ENCODE results near the gene CDKAL1. TPM values are rescaled to one million over a fixed set of nuclear protein-coding genes. Genes with fewer than 3 reads are reported as not detected.
A peak's percentile ranks its signal among the peaks of the same experiment; 100 is the strongest.

CDKAL1 gene
- total and polyA plus RNA-seq, 2 of the 13 experiments (the other 11 are each of a cell fraction or from before 2014, with no cell fraction given), result 9.5 to 27.7 TPM

GRCh38 chr6:20534295-20535262 is at the start of gene CDKAL1 (continued):
- peak; percentile 83; the same call in 1 of the 2 replicates for TF ChIP-seq EHMT2 (IDR thresholded peaks at IDR 0.05; ENCODE audit: borderline replicate concordance, low read depth, low read length)
- TF ChIP-seq SOX6 (IDR thresholded peaks at IDR 0.05), result no peak
- TF ChIP-seq SOX6 (CRISPR knock-in tag; IDR thresholded peaks at IDR 0.05), result peak; percentile 59
- TF ChIP-seq MED1 (CRISPR knock-in tag; IDR thresholded peaks at IDR 0.05), result peak; percentile 65
- TF ChIP-seq PPARG (CRISPR knock-in tag; conservative IDR thresholded peaks at IDR 0.05), result 0 out of 2 replicates have a peak, but pooled peaks have one; percentile 0
- peak; percentile 76 for TF ChIP-seq FOXA3 (CRISPR knock-in tag; IDR thresholded peaks at IDR 0.05)
- TF ChIP-seq ZNF142 (CRISPR knock-in tag; IDR thresholded peaks at IDR 0.05), result peak; percentile 83; the same call in 1 of the 2 replicates
- peak; percentile 92 for TF ChIP-seq GMEB1 (CRISPR knock-in tag; IDR thresholded peaks at IDR 0.05; ENCODE audit: borderline replicate concordance)
- TF ChIP-seq ZNF350 (CRISPR knock-in tag; IDR thresholded peaks at IDR 0.05; ENCODE audit: borderline replicate concordance, low read depth), result peak; percentile 91; the same call in 1 of the 2 replicates
- peak; percentile 56; the same call in 1 of the 2 replicates for TF ChIP-seq MEIS2 (CRISPR knock-in tag; IDR thresholded peaks at IDR 0.05)
- TF ChIP-seq ZNF724P (CRISPR knock-in tag; IDR thresholded peaks at IDR 0.05; ENCODE audit: borderline replicate concordance), result 0 out of 2 replicates have a peak, but pooled peaks have one; percentile 47
- TF ChIP-seq REST (IDR thresholded peaks at IDR 0.05; ENCODE audit: borderline replicate concordance in 1 of 2, low read depth in 1 of 2, low read length in 2 of 2), result peak in 1 of 2 experiments; percentile 82; a peak in 2 of 4 replicates
- TF ChIP-seq ZGPAT (CRISPR knock-in tag; IDR thresholded peaks at IDR 0.05), result peak; percentile 70
- no peak; the same call in 1 of the 2 replicates for TF ChIP-seq DR1 (CRISPR knock-in tag; IDR thresholded peaks at IDR 0.05)
- TF ChIP-seq NFRKB (IDR thresholded peaks at IDR 0.05), result no peak
